MCF 10A (cell line): ENCODE measurements around the gene LDB1. TPM values are rescaled to one million over a fixed set of nuclear protein-coding genes. Genes with fewer than 3 reads are reported as not detected.

Experiments
- BruUV-seq: library from RNA; stranded (reverse); fragments of 400-500 nt; replicated peaks from 2 replicates; lab custom pipeline; 2021; lab: Mats Ljungman, UMichigan
- CTCF ChIA-PET: fragments of 300-600 bp; sonication (Branson Sonifier 250); formaldehyde crosslinking; extraction: SDS; loops from one replicate; lab custom pipeline; 2021; ENCODE audit warnings: antibody characterized with exemption, inconsistent platforms; lab: Yijun Ruan, JAX
- POLR2A ChIA-PET: fragments of 300-600, 350-650 bp; sonication (Branson Sonifier 250); formaldehyde crosslinking; extraction: SDS; loops from one replicate; lab custom pipeline; 2020; ENCODE audit warnings: antibody characterized with exemption, inconsistent platforms; lab: Yijun Ruan, JAX
- DNase-seq: peaks from one replicate; pipeline ENCODE4 v3.0.0-alpha.2; 2018; ENCODE audit not compliant: unreplicated experiment
- H3K27ac Mint-ChIP-seq: one replicate; pipeline ENCODE4 v1.8.0; 2022; ENCODE audit warnings: mild to moderate bottlenecking, low read depth, mixed read lengths; ENCODE audit not compliant: unreplicated experiment
- H3K27me3 Mint-ChIP-seq: one replicate; pipeline ENCODE4 v1.8.0; 2022; ENCODE audit warnings: mixed read lengths; ENCODE audit not compliant: insufficient read depth, unreplicated experiment
- H3K36me3 Mint-ChIP-seq: one replicate; pipeline ENCODE4 v1.8.0; 2022; ENCODE audit warnings: mild to moderate bottlenecking, moderate library complexity, mixed read lengths; ENCODE audit not compliant: insufficient read depth, unreplicated experiment
- H3K4me1 Mint-ChIP-seq: one replicate; pipeline ENCODE4 v1.8.0; 2022; ENCODE audit warnings: mixed read lengths; ENCODE audit not compliant: insufficient read depth, unreplicated experiment
- H3K4me3 Mint-ChIP-seq: one replicate; pipeline ENCODE4 v1.8.0; 2022; ENCODE audit warnings: mild to moderate bottlenecking, moderate library complexity, mixed read lengths; ENCODE audit not compliant: unreplicated experiment
- H3K9me3 Mint-ChIP-seq: one replicate; pipeline ENCODE4 v1.8.0; 2022; ENCODE audit warnings: mixed read lengths; ENCODE audit not compliant: unreplicated experiment
- intact Hi-C: fragments of 100-400 bp; cut with micrococcal nuclease; formaldehyde crosslinking; loops from 2 replicates; pipeline ENCODE4 v1.14.1; 2022
- total RNA-seq: library from RNA; stranded (reverse); gene quantifications from 2 replicates; pipeline ENCODE4 v1.2.3, GENCODE V29; 2022
- TF ChIP-seq, protein P1 (sequence below): fragments of 200-600 bp; IDR thresholded peaks from one replicate; pipeline ENCODE4 v1.8.0; 2022; ENCODE audit warnings: antibody characterized with exemption, mild to moderate bottlenecking; ENCODE audit not compliant: unreplicated experiment

LDB1 gene
- total RNA-seq, 1 experiment from 2014 or later: 28.9 TPM

DNA sequence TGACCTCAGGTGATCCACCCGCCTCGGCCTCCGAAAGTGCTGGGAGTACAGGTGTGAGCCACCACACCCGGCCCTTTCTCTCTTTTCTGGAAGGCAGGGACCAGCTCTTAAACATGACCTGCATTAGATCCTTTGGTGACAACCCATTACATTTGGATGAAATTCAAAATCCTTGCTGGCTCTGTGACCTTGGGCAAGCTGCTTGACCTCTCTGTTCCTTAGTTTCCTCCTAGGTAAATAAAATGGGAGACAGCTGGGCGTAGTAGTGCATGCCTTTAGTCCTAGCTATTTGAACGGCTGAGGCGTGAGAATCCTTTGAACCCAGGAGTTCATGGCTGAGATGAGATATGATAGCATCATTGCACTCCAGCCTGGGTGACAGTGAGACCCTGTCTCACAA lies 23.7 kb downstream of the LDB1 start:
- Mint-ChIP-seq H3K36me3 (no peaks in the 10 kb centered on the region), H3K27me3 (no peaks in the 10 kb centered on the region), H3K4me3 (no peak overlapping the region), H3K4me1 (no peaks in the 10 kb centered on the region), H3K27ac (no peak overlapping the region), H3K9me3 (no peaks in the 10 kb centered on the region)
- ChIA-PET POLR2A (interaction anchor here (1.1 kb wide), 1 partner anchor 17 kb away, joined by 3 read pairs; no protein-coding TSS in a partner anchor), CTCF (interaction anchor here (0.7 to 4.7 kb wide), 2 partner anchors 23 to 31 kb away, joined by 3 to 39 read pairs; no protein-coding TSS in a partner anchor)
- intact Hi-C loops: no loop called here
- TF ChIP-seq, protein P1, sequence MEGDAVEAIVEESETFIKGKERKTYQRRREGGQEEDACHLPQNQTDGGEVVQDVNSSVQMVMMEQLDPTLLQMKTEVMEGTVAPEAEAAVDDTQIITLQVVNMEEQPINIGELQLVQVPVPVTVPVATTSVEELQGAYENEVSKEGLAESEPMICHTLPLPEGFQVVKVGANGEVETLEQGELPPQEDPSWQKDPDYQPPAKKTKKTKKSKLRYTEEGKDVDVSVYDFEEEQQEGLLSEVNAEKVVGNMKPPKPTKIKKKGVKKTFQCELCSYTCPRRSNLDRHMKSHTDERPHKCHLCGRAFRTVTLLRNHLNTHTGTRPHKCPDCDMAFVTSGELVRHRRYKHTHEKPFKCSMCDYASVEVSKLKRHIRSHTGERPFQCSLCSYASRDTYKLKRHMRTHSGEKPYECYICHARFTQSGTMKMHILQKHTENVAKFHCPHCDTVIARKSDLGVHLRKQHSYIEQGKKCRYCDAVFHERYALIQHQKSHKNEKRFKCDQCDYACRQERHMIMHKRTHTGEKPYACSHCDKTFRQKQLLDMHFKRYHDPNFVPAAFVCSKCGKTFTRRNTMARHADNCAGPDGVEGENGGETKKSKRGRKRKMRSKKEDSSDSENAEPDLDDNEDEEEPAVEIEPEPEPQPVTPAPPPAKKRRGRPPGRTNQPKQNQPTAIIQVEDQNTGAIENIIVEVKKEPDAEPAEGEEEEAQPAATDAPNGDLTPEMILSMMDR: no peak
- no TSS peak for BruUV-seq
- DNase-seq: no peak

DNA sequence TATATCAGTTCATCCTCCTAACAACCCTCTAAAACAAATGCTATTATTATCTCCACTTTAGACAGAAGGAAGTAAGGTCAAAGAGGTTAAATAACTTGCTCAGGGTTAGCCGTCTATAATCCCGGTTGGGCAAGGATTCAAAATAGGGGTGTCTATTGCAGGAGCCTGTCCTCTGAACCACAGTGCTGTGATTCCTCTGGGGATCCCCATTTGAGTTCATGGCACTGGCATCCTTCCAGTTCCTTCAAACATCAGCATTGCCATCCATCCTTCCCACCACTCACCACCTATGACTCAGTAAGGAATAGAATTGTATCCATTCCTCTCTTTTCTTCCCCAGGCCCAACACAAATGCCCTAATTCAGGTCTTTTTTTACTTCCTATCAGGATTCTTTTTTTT lies 29.4 kb downstream of the LDB1 start:
- Mint-ChIP-seq H3K36me3 (no peaks in the 10 kb centered on the region), H3K9me3 (no peaks in the 10 kb centered on the region), H3K4me1 (no peaks in the 10 kb centered on the region), H3K4me3 (no peak overlapping the region), H3K27ac (peak overlapping the region; percentile 16), H3K27me3 (peaks cover 12% of the 10 kb centered on the region)
- no TSS peak for BruUV-seq
- peak; percentile 35 for DNase-seq
- TF ChIP-seq, protein P1: no peak
- ChIA-PET CTCF (no interaction called here), POLR2A (interaction anchor here (1.9 kb wide), 1 partner anchor 11 kb away, joined by 6 read pairs; no protein-coding TSS in a partner anchor)
- intact Hi-C loops: no loop called here

DNA sequence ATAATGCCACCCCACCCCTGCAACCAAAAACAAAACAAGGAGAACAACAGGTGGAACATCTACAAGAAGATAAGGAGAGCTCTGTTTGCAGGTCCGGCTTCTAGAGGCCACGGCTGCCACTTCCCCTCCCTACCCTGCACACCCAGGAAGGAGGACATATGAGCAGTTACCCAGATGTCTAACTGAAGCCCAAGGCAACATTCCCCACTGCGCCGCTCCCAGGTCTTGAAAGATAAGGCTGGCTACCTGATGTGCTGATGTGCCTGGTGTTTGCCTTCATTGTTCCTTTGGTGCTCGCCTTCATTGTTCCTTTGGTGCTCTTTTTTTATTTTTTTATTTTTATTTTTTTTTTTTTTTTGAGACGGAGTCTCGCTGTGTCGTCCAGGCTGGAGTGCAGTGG lies 34.0 kb downstream of the LDB1 start:
- Mint-ChIP-seq H3K36me3 (no peaks in the 10 kb centered on the region), H3K9me3 (no peaks in the 10 kb centered on the region), H3K27ac (no peak overlapping the region), H3K4me3 (no peak overlapping the region), H3K27me3 (peaks cover 12% of the 10 kb centered on the region), H3K4me1 (no peaks in the 10 kb centered on the region)
- no TSS peak for BruUV-seq
- TF ChIP-seq, protein P1: no peak
- intact Hi-C loops: no loop called here
- ChIA-PET CTCF (interaction anchor here (0.6 to 1.4 kb wide), 3 partner anchors 11 to 30 kb away, joined by 3 to 6 read pairs (median 3); partner anchors contain the start of gene ARMH3), POLR2A (no interaction called here)
- no peak for DNase-seq

DNA sequence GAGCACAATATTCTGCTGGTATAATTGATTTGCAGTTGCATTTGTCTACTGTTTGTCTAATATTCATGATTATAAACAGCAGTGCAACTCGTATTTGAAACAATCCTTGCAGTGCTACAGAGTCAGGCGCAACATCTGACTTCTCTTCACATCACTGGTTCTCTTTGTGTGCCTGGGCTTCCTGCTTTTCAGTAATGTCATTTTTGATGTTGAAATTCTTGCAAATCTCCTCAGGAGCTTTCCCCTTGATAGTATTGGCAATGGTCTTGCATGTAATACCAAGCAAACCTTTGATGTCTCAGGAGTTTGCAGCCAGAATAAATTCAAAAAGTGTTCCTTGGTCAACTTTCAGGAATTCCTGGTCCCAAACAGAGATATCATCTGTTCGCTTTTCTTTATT lies 34.8 kb downstream of the LDB1 start:
- ChIA-PET CTCF (interaction anchor here (0.6 kb wide), 1 partner anchor 733 kb away, joined by 4 read pairs; no protein-coding TSS in a partner anchor), POLR2A (no interaction called here)
- Mint-ChIP-seq H3K27ac (no peak overlapping the region), H3K9me3 (no peaks in the 10 kb centered on the region), H3K4me1 (no peaks in the 10 kb centered on the region), H3K4me3 (no peak overlapping the region), H3K36me3 (no peaks in the 10 kb centered on the region), H3K27me3 (peaks cover 12% of the 10 kb centered on the region)
- TF ChIP-seq, protein P1: no peak
- no TSS peak for BruUV-seq
- no peak for DNase-seq
- intact Hi-C loops: no loop called here
